GM18519 (cell line): ENCODE data around the gene APOL2.

Source experiments
- ATAC-seq: cut with Tn5 transposase; IDR thresholded peaks from one replicate; pipeline ENCODE4 v1.9.1; 2021; ENCODE audit warnings: mild to moderate bottlenecking, moderate library complexity; ENCODE audit not compliant: unreplicated experiment, low FRiP score

APOL2 gene

DNA sequence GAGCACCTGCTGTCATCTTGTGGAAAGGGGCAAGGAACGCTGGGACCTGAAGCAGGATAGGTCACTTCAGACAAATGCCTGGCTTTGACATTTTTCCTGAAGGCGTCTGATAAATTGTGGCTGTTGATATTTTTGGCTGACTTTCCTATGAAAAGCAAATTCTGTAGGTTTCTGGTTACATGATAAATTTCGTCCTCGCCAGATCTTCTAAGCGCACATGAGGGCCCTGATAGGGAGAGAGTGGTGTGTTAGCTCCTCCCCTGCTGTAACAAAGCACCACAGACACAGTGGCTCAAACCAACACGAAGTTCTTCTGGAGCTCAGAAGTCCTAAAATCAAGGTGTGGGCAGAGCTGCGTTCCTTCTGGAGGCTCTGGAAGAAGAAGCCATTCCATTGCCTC is 57.3 kb downstream of the APOL2 start:
- no peak for ATAC-seq

- ATAC-seq = no peak
Measured at GRCh38 chr22:36180928-36181327, 58.4 kb downstream of the APOL2 start.

GRCh38 chr22:36180038-36180880 is 59.1 kb downstream of the APOL2 start:
- ATAC-seq = no peak

DNA sequence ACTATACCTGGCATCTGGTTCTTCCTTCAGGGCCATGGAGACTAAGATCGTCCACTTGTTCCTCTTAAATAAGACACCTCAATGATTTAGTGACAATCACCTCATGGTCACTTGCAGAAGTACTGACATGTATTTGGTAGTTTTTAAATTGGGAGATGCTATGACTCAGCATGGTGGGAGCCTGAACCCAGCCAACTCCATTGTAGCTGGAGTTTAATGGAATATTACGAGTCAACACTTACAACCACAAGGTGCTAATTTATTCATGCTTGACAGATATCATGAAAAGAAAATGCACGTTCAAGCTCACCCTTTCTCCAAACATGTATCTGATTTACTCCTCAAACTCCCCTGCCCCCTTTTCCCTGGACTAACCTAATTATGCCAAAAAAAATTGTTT is 62.2 kb downstream of the APOL2 start:
- ATAC-seq = no peak
